HG02571 (cell line): ENCODE measurements around the gene GALNTL6.

Experiments
- ATAC-seq: cut with Tn5 transposase; IDR thresholded peaks from one replicate; pipeline ENCODE4 v1.9.1; 2021; ENCODE audit warnings: mild to moderate bottlenecking, moderate library complexity; ENCODE audit not compliant: unreplicated experiment

The GALNTL6 gene

DNA sequence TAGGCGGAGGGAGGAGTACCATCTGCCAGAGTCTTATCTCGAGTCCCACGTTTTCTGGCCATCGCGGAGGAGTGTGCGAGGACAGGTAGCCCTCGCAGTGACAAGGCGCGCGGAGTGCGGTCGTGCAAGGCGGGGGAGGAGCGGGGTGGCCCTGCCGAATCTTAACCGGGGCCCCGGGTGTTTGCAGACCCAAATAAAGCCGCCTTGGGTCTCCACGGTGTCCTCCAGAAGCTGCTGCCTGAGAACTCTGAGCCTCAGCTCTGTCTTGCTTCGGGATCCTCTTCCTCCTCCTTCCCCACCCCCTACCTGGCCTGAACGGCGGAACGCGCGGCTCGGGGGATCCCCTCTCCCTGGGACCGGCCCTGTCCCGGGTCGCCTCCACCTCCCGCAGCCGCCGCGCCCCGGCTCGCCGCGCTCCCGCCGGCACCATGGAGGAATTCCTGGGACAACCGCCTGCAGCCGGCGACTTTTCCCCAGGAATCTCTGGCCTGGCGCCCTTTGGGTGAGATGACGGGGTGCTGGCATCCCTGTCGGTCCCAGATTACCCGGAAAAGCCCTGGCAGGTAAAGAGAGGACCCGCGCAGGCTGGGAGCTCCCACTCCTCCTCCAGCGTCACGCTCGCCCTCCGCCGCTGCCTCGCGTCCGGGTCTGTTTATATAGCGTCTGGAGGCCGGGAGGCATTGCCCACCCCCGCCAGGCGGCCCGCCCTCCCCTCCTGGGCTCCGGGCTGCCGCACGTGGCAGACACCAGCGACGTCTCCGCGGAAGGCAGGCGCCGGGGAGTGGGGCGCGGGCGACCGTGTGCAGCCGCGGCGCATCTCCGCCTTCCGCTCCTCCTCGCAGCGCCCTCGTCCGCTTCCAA, at the start of gene GALNTL6:
Gene GALNTL6, plus strand, starts transcription at position 740 of the 861 bp plus-strand sequence.
- no peak for ATAC-seq

DNA sequence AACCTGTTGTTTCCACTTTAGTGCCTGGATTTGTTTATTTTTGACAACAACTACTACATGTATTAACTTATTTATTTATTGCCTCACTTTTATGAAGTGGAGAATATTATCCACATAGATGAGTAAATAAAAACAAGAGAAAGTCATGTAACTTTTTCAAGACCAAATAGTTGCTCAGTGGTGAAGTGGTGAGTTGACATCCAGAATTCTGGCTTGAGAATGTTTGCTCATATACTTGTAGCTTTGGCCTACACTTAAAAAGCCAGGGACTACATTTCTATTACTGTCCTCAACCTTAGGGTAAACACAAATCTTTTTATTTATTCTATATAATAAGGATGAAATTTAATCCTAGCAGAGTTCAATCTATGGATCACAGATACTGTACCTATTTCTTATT, 47.7 kb upstream of the GALNTL6 start:
- ATAC-seq = no peak

DNA sequence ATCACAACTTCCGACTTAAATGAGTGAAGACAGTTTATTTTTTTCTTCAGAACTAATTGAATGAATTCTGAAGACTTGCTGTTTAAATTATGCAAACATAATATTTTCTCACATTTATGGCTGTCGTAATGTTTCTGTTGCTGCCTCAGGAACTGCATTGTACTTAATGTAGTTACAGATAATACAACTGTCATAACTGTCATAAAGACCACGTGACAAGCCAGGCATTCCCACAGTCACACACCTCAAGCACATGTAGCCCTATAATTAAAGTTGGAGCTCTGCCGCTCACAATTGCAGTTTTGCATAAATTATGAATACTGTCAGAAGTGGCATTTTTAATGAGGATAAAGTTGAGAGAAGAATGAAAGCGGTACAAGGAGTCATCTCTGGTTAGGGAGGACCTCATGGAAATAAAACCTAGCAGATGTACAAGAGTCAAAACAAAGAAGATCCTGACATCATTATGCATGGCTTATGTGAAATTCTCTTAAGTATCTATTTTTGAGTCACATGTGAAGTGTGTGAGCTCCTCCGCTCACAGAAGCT, 38.5 kb upstream of the GALNTL6 start:
- no peak for ATAC-seq

DNA sequence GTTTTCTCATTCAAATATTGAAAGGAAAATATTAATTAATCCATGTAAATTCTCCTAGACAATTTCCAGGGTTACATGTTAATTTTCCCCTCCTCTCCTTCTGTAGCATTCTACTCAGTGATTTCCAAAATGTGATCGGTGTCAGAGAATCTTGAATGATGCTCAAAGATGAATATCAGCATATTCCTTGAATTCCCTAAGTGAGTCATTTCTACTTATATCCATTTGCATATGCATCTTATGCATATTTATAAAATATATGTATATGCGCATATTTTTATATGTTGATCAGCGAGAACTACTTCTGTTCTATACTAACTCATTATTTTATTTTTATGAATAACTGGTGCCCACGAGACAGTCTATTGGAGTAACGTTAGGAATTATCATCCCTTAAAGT, 33.9 kb upstream of the GALNTL6 start:
- no peak for ATAC-seq

DNA sequence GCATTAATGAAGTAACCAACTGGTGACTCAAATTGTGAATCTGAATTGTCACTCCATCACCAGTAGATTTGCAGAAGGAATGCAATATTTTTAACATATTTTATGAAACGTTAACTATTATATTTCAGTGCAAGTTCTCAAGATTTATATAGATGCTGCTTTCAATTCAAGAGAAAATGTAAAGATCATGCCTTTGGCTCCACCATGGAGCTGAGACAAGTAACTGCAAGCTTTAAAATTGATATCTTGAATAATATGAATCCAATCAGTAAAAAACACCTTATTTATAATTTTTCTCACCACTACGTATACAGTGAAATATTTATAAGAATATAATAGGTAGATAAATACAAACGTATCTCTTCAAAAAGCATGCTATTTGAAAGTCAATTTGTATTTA, 27.8 kb upstream of the GALNTL6 start:
- ATAC-seq = no peak

DNA sequence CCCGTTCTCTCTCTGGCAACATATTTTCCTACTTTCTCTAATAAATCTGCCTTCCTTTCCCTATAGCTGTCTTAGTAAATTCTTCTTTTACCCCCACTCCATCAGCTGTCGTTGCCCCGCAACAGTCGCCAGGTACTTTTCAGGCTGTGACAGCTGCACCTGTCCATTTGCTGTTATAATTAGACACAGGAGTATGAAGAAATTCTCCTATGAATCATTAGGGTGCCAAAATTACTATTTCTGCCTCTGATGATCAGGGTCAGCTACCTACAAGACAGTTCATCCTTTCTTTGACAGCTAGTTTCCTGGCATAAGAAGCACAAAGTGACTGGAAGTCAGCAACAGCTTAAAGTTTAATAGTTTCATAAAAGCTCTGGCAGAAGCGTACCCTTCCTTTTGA, 19.5 kb upstream of the GALNTL6 start:
- no peak for ATAC-seq

DNA sequence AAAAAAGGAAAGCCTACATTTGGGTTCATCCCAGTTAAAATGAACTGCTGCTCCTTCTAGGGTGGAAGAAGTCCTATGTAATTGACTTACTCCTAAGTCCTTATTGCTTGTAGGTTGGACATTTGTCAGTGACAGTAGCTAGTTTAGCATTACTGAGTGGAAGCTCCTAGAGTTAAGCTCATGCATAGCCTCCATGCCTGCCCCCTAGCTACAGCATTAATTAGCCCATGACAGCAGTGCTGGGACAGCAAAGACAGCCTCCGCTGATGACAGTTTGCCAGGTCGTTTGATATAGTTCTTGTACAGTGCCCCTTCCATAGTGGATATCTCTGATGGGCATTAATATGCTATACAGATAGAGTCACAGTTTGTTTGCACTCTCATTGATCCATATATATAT, 18.7 kb upstream of the GALNTL6 start:
- no peak for ATAC-seq

DNA sequence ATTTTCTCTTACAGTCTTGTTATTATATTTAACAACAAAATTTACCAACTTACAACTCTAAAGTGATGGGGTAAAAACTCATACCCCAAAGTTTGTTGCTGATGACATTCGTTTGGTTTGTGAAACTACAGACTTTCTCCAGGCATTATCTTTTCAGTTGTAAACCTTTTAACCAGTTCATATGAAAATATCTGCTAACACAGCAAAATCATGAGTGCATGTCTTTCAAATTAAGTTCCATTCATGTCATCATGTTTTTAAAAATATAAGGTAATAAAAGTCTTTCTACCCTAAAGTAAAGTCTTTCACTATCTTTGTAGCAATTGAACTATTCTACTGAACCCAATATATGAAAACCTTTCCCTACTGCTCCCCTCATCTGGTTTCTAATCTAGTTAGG, 3.4 kb upstream of the GALNTL6 start:
- no peak for ATAC-seq

DNA sequence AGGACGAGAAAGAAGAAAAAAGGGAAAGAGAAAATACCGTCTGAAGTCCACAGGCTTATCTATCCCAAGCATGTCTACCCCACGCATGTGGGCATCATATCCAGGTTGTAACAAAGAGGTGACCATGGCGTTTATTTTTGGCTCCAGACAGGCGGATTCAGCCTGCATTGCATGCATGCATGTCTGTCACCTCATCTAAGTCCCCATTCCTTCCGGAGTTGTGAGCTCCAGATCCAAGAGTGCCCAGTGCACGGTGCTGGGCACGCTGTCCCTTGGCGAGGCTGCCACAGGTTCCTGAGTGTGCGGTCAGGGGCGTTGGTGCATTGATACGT, 905 bp upstream of the GALNTL6 start:
- no peak for ATAC-seq

DNA sequence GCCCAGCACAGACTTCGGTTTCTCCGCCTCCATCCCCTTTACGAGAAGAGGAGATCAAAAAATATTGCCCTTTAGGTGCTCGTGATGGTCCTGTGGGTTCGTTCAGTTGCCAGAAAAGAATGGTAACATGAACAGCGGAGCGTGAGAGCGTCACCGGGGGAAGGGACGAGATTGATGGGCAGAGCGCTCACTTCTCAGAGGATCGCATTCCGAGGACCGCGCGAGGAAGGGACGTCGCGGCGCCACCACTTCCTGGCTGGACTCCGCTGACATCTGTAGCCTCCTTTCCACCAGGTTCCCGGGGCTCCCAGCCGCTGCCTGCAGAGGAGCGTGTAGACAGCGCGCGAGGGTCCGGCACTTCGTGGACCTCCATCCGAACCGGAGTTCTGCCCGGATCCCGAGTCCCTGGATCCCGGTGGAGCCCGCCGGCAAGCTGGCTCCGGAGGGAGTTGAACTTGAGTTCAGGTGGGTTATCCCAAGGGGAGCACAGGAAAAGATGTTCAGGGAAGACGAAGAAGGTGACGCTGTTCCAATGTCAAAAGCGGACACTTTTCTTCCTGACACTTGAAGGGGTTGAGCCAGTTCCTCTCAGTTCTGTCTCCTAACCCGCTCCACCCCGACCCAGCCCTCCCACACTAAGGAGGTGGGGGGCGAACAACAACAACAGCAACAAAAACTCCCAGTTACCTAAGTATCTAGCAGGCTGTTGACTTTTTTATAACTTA, 484 bp downstream of the GALNTL6 start:
- no peak for ATAC-seq

DNA sequence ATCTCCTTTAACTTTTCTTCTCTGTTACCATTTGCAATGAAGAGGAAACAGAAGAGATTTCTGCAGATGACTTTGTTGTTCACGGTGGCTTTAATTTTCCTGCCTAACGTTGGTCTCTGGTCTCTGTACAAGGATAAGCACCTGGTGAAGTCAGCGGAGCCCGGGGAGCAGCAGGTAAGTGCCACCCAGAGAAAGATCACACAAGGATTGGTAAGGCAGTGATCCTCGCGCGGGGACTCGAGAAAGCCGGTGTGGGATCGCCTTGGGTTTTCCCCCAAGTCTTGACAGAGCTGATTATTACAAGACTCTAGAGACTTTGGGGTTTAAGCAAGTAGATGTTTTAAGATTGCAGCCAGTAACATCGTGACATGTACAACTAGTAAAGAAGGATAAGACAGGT, 1.3 kb downstream of the GALNTL6 start:
- no peak for ATAC-seq

DNA sequence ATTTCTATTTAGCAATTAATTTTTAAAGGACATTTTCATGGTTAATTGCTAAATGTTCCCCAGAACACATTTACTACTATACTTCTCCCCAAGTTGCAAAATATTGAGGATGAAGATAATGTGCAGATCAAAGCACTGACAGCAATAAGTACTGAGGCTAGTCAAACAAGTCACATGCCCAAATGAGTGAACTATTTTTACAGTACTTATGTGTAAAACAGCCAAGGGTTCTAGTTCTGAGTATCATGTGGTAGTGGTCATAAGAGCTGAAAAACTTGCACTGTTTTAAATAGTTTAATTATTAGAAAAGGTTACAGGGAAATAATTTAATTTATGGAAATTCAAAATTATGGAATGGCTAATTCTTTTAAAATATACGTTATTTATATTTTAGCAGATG, 3.8 kb downstream of the GALNTL6 start:
- ATAC-seq = no peak

DNA sequence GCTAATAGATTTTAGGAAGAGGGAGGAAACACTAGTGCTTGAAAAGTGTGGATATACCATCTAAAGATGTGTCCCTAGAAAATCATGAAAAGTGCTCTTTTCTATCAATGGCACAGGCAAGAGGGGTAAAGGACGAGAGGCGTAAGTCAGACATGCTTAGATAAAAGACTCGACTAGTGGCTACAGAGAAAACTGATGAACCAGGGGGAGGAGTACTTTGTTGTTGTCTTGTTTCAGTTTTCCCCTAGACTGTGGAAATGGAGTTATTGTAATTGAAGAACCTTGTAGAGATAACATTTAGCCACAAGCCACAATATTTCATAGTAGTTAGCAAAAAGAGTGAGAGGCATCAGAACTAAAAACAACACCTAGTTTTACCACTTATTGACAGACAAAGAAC, 21.4 kb downstream of the GALNTL6 start:
- no peak for ATAC-seq

DNA sequence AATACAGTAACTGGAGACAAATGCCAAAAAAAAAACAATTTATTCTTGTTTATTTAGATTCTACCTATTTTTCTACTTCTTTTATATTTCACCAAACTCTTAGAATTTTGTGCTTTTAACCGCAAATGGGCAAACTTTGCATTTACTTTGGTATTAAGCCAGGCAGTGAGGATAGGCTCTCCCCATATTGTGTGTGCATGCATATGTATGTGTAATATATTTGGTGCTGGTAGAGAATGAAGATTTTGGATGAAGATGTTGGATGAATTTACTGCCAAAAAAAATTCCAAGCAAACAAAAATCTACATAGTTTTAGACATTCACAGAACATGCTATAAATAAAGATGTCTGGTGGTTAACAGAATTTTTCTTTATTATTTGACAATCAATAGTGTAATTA, 30.3 kb downstream of the GALNTL6 start:
- no peak for ATAC-seq

DNA sequence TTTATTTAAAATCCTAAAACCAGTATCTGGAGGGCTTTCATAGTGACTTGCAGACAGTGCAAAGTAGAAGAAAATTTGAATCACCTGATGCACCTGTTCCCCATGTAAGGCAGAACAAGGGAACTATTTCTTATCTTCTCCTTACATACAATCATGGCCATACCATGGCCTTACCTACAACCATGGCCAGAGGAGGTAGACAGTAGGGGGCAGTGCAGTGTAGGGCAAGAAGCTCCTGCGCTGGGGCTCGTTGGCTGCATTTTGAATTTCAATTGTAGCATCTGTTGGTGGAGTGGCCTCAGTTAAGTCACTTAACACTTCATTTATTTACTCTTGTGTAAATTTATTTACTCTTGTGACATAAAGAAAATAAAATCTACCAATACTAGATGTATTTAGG, 33.0 kb downstream of the GALNTL6 start:
- ATAC-seq = no peak

DNA sequence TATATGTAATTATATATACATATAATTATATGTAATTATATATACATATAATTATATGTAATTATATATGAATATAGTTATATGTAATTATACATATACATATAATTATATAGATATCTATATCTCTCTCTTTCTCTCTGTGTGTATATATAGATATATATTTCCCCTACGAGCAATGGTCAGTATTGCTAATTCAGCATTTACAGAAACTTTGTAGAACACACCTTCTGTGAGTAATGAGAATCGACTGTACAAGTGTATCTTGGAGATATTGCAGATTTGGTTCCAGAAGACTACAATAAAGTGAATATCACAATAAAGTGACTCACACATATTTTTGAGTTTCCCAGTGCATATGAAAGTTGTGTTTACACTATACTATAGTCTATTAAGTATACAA, 33.7 kb downstream of the GALNTL6 start:
- ATAC-seq = no peak

DNA sequence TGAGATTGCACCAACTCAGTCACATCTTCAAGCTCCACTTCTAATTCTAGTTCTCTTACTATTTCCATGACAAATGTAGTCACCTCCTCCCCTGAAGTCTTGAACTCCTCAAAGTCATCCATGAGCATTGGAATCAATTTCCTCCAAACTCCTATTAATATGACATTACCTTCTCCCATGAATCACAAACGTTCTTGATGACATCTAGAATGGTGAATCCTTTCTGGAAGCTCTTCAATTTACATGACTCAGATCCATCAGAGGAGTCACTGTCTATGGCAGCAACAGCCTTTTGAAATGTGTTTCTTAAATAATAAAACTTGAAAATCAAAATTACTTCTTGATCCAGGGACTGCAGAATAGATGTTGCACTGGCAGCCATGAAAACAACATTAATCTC, 34.5 kb downstream of the GALNTL6 start:
- no peak for ATAC-seq

DNA sequence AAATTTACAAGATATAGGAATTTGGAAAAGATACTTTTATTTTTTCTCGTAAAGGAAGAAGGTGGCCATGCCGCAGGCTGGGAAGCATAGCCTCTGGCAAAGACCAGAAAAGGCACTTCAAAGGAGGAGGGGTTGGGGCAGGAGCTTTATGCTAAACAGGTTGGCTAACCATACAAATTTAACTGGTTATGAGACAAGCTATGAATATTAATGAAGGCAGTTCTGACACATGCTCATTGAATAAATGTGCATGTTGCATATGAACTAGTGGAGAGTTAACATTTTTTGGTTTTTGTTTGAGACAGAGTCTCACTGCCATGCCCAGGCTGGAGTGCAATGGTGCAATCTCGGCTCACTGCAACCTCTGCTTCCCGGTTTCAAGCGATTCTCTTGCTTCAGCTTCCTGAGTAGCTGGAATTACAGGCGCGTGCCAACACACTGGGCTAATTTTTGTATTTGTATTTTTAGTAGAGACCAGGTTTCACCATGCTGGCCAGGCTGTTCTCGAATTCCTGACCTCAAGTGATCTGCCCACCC, 36.5 kb downstream of the GALNTL6 start:
- ATAC-seq = no peak

DNA sequence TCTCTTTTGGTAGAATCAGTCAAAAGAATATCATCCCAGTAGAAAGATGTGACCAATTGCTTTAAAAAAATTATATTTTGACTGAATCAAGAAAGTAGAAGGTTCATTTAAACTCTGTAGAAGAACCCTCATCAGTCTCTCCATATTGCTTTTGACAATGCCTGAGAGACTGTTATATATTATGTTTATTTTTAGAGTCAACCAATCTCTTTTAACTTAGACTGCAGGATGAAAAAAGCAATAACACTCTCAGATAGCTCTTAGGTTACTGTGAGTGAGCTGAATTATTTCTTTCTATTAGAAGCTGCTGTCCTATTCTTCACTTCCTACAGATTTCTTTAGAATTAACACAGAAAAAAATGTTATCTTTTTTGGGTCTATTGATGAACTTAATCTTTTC, 38.1 kb downstream of the GALNTL6 start:
- ATAC-seq = no peak

DNA sequence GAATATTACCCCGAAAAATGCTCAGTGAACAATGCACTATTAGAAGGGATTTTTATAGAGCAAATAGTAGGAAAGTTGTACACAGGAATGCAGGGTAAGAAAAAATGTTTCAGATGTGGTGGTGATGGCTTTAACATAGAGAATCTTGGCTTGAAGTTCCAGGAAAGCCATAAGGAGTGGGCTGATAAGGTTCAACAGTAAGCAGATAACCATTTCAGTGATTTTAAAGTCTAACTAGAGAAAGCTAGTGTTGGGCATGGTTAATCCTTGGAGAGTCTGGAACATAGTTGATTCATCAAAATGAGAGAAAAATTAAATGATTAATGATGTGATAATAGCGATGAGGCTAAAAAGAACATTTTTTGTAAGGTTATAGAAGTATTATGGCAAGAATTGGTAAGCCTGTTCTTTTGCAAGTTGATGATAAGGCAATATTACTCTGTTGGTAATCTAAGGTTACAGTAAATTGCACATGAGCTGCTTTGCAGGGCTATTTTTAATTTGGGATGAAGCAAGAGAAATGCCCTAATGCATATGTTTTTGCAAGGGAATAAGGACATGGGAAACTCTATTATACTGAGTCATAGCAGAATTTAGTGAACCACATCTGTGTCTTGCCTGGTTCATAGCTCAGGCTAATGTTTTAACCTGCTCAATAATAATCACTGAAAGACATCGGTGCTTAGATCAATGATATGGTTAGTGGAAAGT, 44.3 kb downstream of the GALNTL6 start:
- ATAC-seq = no peak

DNA sequence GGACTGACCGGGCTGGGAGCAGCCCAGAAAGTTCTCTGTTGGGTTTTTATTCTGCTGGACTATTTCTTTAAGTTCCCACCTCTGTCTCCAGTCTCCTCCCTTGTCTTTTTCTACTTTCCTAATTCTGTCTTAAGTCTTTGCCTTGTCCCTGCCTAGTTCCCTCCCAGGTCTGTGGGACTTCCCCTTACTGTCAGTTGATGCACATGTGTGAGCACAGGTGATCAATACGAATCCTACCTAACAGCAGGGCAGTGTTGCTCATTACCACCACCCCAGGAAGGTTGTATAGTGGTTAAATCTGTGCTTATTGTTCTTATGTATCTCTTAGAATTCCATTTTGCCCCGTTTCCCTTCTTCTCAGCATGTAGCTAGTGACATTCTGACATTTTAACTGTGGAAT, 62.1 kb downstream of the GALNTL6 start:
- ATAC-seq = no peak
